Left kidney (tissue), 8 donors: Measurements from ENCODE around the gene STK10. TPM values are rescaled to one million over a fixed set of nuclear protein-coding genes. Genes with fewer than 3 reads are reported as not detected.
"Not testable (repeated sequence)": the region's sequence is repeated elsewhere in the genome, so short reads cannot be mapped to it uniquely, and the experiment has no call there.

ENCODE experiments used
- DNase-seq: peaks from one replicate; pipeline ENCODE4 v3.0.0-alpha.2; 2013
- long read RNA-seq, 8 donors: transcript quantifications; one replicate each; lab custom pipeline, GENCODE V29; 2026
- polyA plus RNA-seq: library from polyadenylated mRNA; unstranded; fragments of 120-200 nt; gene quantifications from one replicate; pipeline ENCODE4 v1.2.1, GENCODE V29; 2013; ENCODE audit not compliant: insufficient read length

The STK10 gene
- 16.5 TPM for polyA plus RNA-seq
- long read RNA-seq, donor 1 = 0 reads
- long read RNA-seq, donor 2 = 0 reads
- long read RNA-seq, donor 3, partial matches to known transcripts = 0 of 1 reads
- long read RNA-seq, donor 3, other reads (novel, unspliced or antisense) = 0 of 1 reads
- long read RNA-seq, donor 4 = 0 reads
- long read RNA-seq, donor 5, full-length matches to known transcripts = 5 of 5 reads
- long read RNA-seq, donor 5, partial matches to known transcripts = 0 of 5 reads
- long read RNA-seq, donor 5, other reads (novel, unspliced or antisense) = 0 of 5 reads
- long read RNA-seq, donor 6 = 0 reads
- long read RNA-seq, donor 7, partial matches to known transcripts = 0 of 1 reads
- long read RNA-seq, donor 7, other reads (novel, unspliced or antisense) = 0 of 1 reads
- long read RNA-seq, donor 8, full-length matches to known transcripts = 1 of 1 reads
- long read RNA-seq, donor 8, partial matches to known transcripts = 0 of 1 reads
- long read RNA-seq, donor 8, other reads (novel, unspliced or antisense) = 0 of 1 reads

DNA sequence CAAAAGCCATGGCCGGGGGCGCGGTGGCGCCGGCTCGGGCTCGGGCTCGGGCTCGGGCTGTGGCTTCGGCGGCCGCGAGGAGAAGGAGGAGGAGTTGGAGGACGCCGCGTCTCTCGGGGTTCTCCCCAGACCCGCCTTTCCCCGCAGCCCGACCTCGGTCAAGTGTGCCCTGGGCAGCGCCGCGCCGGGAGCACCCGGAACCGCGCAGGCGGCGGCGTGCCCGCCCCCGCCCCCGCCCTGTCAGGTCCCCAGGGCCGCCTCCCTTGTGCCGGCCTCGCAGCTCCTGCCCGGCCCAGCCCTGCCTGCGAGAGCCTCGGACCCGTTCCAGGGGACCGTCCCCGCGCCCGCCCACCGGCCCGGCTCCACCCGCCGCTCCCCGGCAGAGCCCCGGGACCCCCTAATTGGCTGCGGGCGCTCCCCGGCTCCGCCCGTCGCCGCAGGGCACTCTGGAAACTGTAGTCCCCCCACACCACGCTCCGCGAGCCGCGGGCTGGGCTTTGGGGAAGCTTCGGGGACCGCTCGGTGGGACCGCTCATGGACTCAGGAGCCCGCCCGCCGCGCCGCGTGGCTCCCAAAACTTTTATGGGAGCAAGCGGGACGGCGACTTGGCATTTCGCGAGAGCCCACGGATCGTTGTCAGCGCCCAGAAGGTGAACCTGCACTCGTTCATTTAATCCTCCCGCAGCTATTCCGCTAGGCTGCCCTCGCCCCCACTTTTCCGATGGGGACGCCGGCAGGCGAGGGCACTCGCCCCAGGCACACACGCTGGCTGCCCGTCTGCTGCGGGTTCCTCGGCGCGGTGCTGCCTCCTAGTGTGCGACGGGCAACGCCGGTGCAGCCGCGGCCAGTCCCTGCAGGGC lies at the start of gene STK10:
Gene STK10, minus strand, starts transcription at position 192 of the 860 bp plus-strand sequence. Its CDS starts 182 bp downstream, at position 10.
- peak; percentile 87 for DNase-seq

DNA sequence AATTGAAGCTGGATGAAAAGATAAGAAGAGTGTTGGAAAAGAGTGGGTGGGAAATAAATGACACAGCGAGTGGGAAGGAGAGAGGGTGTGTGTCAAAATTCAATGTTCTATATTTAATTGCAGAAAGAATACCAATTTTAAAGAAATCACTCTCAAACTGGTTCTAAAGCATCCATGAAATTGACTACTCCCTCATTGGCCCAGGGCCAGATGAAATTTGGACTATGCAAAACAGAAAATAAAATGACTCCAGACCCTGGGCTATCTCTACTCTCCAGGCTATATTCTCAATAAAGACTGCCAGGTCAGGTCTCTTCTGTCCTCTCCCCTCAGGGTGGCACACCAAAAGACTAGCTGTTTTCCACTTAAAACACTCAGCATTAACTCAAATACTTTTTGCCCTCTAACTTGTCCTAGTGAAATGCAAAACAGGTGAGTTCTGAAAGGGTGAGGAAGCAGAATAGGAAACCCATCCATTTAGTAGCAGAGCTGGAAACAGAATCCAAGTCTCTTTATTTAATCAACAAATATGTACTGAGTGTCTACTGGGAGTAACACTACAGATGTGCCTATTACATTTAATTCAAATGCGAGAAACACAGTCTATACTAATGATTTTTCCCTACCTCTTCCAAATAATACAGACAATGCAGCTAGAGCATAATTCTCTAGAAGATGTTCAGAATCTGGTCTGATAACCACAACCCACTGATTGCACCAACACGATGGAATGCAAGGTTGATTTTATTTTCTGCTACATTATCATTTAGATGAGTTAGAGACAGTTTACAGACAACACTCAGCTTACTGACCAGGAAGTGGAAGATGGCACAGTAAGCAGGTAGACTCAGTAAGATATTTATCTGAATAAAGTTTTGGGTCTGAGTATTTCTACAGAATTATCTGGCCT lies 48.1 kb upstream of the STK10 start:
- DNase-seq = no peak

DNA sequence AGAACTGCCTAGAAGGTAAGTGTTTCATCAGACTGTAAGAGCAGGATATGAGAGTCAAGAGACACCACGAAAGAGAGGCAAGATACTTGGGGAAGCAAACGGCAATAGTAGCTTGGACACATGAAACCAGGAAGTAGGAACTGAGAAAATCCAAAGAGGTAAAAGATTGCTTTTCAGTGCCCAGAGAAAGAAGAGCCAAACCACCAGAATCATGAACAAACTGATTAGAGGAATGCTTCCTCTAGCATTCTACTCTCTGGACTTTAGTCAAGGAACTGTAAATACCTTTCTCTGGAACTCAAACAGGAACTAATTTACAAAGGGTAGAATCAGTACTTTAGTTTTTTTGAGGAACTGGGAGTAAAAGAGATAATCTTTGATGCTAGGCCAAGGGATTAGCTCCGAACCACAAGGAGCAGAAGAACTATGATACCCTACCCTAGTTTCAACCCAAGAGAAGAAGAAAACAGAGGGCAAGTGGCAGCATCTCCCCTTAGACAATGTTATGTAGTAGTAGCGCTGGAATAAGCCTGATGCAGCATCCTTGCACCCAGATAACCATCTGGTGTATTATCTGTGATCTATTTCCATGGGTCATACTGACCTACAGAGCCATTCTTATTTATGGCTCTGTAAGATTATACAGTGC lies 47.2 kb upstream of the STK10 start:
- DNase-seq = no peak

DNA sequence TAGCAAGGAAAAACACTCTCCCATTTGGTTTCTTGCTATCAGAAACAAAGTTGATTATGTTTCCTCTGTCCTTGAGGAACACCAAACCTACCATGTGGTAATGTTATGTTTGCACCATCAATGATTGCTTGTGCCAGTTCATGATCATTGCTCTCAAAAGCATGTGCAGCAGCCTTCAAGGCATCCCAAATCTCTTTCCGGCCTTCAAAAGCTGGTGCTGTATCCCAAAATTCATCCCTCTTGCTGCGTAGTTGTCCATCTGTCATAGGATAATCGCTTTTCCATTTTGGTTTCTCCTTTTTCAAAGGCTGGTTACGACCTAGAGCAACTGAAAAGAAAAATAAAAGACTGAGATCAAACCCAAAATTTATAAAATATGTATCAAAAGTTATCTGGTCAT lies 46.0 kb upstream of the STK10 start:
- DNase-seq = no peak

DNA sequence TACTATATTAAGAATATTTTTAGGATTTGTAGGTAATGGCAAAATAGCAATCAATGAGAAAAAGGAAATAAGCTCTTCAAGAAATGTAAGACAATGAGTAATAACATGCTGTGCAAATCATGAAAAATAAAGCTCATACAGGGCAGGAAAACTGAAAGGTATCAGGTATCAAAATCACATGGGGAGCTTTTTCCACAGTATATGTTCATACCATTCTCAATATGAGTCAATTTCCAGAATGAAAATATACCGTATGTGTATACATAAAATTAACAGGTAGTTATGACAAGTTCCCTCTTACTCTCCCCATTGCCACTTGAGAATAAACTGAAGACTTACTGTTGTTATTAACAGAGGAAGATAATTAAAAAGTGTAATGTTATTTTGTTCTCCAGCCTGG lies 41.9 kb upstream of the STK10 start:
- DNase-seq = no peak

DNA sequence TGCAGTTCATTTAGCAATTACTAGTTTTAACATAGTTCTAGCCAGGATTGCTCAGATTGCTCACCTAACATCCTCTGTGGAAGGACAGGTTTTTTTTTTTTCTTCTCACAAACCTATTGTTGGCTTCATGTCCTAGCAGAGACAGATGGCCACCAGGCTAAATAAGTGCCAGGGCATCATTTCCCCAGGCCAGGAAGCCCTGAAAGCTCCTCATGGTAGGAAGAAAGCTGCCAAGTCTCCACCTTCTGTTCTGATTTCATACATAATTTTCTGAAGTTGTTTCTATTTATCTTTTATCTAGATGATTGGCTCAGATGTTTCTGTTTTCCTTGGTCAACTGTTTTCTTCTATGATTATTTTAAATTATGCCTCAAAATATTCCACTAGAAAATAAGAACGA lies 37.0 kb upstream of the STK10 start:
- DNase-seq = no peak

DNA sequence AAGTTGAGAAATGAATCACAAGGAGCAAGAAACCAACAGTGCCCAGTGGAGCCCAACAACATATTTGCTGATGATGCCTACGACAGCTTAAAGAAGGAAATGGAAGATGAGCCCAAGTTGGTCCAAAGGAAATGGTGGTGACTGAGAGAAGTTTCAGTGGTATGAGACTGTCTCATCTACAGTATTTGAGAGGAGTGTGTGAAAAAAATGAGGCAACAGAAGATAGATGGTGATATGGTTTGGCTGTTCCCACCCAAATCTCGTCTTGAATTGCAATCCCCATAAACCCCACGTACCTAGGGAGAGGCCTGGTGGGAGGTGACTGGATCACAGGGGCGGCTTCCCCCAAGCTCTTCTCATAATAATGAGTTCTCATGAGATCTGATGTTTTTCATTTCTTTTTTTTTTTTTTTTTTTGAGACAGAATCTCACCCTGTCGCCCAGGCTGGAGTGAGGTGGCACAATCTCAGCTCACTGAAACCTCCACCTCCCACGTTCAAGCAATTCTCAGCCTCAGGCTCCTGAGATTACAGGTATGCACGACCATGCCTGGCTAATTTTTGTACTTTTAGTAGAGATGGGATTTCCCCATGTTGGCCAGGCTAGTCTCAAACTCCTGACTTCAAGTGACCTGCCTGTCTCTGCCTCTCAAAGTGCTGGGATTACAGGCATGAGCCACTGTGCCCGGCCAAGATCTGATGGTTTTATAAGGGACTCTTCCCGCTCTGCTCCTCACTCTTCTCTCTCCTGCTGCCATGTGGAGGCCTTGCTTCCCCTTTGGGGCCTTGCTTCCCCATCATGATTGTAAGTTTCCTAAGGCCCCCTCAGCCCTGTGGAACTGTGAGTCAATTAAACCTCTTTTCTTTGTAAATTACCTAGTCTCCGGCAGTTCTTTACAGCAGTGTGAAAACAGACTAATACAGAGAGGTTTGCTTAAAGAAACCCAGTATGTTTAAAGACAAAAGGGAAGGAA lies 36.2 kb upstream of the STK10 start:
- DNase-seq = no peak

DNA sequence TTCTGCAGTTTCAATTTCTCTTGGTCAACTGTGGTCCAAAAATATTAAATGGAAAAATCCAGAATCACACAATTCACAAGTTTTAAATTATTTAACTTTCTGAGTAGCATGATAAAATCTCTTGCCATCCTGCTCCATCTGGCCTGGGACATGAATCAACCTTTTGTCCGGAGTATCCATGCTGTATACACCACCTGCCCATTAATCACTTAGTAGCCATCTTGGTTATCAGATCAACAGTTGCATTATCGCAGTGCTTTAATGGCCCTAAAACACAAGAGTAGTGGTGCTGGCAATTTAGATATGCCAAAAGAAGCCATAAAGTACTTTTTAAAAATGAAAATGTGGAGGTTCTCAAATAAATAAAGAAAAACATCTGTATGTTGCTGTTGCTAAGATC lies 31.3 kb upstream of the STK10 start:
- no peak for DNase-seq

DNA sequence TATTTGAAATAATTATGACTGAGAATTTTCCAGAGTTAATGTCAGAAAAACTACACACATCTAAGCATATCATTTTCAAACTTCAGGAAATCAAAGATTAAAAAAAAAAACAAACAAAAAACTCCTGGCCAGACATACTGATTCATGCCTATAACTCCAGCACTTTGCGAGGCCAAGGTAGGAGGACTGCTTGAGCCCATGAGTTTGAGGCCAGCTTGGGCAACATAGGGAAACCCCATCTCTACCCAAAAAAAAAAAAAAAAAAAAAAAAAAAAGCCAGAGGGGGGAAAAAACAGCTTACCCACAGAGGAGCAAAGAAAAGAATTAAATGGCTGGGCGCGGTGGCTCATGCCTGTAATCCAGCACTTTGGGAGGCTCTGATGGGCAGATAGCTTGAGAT lies 28.3 kb upstream of the STK10 start:
- DNase-seq = no peak

DNA sequence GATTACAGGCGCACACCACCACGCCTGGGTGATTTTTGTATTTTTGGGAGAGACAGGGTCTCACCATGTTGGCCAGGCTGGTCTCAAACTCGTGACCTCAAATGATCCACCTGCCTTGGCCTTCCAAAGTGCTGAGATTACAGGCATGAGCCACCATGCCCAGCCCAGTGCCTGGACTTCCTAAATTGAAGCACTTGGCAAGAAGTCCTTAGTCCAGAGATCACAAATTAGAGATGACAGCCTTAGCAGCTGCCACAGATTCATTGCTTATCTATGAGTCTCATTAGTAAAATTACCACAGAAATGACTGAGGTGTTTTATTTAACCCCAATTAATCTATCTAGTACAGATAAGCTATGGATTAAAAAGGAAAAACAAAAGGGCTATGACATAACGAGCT lies 25.1 kb upstream of the STK10 start:
- no peak for DNase-seq

DNA sequence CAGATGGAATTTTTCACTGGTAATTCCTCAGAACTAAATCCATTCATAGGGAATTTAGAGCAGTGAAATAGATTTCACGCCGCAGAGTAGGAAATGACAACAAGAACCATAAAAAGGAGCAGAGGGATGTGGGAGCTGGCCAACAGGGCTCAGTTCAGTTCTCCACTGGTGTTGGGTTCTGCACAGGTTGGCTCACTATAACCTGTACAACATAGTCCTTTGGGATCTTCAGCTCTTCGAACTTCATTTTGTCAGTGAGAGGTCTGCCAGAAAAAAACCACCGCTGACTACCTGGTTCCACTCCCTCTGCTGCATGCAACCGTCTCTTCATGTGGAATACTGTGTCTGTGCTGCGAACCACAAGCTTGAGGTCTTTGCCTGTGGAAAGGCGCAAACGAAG lies 23.7 kb upstream of the STK10 start:
- DNase-seq = no peak

DNA sequence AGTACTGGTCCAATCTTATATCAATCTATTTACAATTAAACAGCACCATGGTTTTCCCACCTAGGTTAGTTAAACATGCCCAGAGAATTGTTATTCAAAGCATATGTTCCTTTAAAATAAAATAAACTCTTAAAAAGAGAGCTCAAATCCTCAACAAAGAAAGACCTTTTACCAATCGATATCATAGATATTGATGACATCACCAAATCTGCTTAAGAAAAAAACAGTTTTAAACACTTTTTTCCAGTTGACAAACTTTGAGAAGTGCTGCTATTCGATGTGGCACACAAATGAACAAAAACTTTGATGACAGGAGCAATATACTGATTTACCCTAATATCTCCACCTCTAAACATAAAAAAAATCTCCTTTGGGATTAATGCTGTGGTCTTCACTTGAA lies 21.7 kb upstream of the STK10 start:
- no peak for DNase-seq

DNA sequence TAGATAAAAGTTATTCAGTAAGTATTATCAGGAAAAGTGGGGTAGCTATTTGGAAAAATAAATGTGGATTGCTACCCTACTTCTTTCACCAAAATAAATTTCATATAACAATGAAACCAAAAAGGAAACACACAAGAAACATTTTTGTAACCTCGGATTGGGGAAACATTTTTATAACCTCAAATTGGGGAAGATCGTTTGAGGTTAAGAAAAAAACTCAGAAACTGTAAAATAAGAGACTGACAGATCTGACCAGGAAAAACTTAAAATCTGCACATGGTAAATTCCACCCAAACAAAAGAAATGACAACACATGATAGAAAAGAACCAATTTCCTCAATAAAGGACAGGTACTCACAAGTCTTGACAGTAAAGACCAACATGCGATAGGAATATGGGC lies 19.5 kb upstream of the STK10 start:
- DNase-seq = no peak

DNA sequence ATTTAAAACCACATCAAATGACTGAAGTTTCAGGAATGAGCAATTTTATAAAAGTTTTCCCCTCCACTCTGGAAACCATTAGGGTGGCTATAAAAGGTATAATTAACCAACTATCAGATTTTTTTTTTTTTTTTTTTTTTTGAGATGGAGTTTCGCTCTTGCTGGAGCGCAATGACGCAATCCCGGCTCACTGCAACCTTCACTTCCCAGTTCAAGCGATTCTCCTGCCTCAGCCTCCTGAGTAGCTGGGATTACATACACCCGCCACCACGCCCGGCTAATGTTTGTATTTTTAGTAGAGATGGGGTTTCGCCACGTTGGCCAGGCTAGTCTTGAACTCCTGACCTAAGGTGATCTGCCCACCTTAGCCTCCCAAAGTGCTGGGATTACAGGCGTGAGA lies 18.0 kb upstream of the STK10 start:
- not testable (repeated sequence) for DNase-seq

DNA sequence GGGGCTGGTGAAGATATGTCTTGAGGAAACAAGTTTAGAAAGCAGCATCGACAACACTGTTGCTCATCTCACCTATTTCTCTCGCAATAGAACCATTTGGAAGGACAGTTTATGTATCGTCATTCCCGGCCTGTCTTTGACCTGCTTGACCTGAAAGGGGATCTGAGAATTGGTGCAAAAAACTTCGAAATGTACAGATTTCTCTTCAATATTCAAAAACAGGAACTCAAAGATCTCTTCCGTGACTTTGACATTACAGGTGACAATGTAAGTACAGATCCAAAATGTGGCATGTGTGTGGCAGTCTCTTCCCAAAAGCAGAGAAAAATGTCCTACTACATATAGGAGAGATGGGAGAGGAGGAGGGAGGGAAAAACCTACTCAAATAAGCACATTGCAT lies 12.5 kb upstream of the STK10 start:
- no peak for DNase-seq

DNA sequence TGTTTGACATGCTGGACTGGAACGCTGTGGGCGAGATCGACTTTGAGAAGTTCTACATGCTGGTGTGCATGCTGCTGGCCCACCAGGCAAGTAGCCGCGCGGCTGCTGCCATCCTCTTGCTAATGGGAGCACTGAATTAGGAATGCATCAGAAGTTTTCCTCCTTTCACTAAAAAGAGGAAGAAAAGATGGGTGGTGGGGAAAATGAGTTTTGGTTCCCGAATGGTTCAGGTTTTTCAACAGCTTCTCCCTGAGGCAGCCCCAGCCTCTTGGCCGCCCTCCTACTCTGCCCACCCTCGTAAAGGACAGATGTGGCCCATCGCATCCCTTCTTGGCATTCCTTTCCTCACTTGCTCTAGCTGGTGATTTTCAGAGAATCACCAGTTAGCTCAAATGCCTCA lies 11.4 kb upstream of the STK10 start:
- DNase-seq = no peak

DNA sequence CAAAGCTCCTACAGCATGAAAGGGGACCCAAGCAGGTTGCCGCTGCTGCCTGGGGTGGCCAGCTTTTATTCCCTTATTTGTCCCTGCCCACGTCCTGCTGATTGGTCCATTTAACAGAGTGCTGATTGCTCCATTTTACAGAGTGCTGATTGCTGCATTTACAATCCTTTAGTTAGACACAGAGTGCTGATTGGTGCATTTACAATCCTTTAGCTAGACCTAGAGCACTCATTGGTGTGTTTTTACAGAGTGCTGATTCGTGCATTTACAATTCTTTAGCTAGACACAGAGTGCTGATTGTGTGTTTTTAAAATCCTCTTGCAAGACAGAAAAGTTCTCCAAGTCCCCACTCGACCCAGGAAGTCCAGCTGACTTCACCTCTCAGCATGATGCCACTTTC lies 9.8 kb upstream of the STK10 start:
- not testable (repeated sequence) for DNase-seq

DNA sequence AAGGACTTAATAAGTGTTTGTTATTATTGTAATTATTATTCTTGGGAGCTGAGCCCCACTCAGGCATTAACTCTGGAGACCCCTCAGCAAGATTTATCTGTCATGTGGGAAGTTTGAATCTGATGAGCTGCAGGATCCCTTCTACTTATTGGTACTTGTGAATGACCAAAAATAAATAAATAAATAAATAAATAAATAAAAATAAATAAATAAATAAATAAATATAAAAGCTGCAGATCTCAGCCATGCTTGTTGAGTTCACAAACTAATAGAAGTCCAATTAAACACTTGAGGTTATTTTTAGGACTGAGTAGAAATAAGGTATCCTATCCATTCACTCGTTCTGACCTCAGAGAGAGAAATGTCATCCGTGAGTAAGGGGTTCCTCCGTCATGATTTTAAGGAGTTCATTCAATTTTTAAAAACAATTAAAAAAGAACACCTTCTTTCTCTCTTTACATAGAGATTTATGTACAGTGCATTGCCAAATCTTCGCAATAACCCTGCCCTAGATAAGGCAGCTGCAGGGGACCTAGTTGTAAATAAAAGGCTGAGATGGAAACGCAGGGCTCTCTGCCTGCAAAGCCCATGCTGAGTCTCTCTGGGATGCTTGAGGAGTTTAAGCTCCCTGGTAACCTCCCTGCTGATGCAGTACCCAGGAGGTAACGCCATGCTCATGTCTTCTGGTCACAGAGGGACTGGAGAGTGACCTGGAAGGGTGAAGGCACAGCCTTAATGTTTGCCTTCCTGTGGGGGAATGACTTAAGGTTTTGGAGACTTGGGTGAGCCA lies 7.2 kb upstream of the STK10 start:
- no peak for DNase-seq

DNA sequence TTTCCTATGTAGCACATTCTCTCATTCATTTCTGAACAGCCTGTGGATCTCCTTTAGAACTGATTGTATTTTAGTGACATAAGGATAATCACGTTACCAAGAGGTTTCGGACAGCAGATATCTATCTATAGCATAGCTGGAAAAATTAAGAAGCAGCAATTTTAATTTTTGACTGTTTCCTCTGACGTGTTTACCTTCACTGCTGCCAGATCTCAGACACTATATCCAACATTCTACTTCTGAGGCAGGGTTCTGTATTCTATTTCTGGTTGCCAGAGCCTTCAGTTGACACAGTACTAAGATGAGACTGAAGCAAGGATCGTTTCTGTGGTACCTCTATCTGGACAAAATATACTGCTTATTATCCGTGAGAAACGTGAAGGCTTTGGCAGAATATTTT lies 5.8 kb upstream of the STK10 start, which contains the start of gene EFCAB9:
Gene EFCAB9, plus strand, starts transcription at position 301 of the 400 bp plus-strand sequence. Its CDS starts 1 bp downstream, at position 302.
- DNase-seq = no peak
